ENCODE results near the gene CARD10. TPM values are rescaled to one million over a fixed set of nuclear protein-coding genes. Genes with fewer than 3 reads are reported as not detected.

CARD10 gene
- under 1 TPM in 1 of 2 experiments, not detected in 1; 0.29 TPM for total RNA-seq

DNA sequence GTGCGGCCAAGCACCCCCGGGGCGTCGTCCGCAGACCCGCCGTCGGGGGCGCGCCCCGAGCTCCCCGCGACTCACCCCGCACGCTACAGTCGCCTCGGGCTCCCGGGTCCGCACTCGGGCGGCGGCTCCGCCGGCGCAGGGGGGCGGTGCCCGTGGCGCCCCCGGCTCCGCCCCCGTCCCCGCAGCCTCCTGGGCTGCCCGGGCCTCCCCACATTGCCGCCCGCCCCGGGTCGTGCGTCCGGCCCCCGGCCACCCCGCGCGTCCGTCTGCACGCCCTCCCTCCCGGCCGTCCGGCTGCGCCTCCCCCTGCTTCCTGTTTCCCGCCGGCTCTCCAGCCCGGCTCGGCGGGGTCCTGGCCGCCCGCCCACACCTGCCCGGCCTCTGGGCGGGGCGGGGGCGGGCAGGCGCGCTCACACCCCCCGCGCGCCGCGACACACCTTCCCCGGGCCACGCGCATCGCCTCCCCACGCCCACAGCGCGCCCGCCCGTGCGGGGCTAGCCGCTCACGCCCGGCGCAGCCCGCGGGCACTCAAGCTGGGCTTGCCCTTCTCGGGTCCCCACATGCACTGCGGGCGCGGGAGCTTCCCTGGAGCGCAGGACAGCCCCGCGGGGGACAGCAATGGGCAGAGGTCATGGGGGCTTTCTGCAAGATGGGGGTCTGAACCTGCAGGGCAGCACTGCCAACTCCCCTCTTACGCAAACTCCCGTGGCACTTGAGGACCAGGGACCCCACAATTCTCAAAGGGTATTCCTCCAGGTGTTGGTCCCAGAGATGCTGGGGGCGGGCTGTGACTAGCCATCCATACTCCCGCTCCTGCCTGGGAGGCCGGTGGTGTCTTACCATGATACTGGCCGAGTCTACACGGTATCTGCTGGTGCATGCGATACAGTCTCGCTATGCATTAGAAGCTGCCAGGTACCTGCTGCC, at the start of gene CARD10:
TSS of gene CARD10 (minus strand) at position 148 of the 928 bp plus-strand sequence. CDS start 215 bp downstream, outside the sequence.
- ChIA-PET POLR2A (no interaction called here), CTCF (interaction anchor here (0.7 kb wide), 2 partner anchors 162 to 383 kb away, joined by 3 read pairs; no protein-coding TSS in a partner anchor)

DNA sequence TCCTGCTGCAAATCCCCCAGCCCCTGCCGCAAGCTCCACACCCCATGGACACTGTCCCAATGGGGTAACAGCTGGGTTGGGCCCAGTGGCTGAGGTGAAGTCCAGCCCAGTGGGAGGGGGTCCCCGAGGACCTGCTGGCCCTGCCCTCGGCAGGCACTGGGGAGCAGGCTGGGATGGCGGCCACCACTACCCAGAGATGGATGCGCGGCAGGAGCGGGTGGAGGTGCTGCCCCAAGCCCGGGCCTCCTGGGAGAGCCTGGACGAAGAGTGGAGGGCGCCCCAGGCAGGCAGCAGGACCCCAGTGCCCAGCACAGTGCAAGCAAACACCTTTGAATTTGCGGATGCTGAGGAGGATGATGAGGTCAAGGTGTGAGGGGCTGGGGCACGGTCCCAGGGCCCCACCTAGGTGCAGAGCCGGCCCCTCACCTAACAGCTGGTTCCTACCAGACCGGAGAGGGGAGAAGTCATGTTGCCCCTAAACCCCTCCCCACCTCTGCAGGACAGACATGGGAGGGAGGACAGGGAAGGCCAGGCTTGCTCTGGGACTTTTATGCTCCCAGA, 49.3 kb upstream of the CARD10 start:
- ChIA-PET CTCF (interaction anchor here (0.9 to 18.0 kb wide), 5 partner anchors 12 to 96 kb away, joined by 3 to 297 read pairs (median 23); no protein-coding TSS in a partner anchor), POLR2A (interaction anchor here (0.6 kb wide), 1 partner anchor 63 kb away, joined by 8 read pairs; no protein-coding TSS in a partner anchor)

- ChIA-PET POLR2A (interaction anchor here (0.6 kb wide), 1 partner anchor 63 kb away, joined by 8 read pairs; no protein-coding TSS in a partner anchor), CTCF (interaction anchor here (0.9 to 18.0 kb wide), 9 partner anchors 11 to 105 kb away, joined by 3 to 297 read pairs (median 6); partner anchors contain the start of gene GGA1)
Observed at GRCh38 chr22:37568012-37568411, 48.8 kb upstream of the CARD10 start.

DNA sequence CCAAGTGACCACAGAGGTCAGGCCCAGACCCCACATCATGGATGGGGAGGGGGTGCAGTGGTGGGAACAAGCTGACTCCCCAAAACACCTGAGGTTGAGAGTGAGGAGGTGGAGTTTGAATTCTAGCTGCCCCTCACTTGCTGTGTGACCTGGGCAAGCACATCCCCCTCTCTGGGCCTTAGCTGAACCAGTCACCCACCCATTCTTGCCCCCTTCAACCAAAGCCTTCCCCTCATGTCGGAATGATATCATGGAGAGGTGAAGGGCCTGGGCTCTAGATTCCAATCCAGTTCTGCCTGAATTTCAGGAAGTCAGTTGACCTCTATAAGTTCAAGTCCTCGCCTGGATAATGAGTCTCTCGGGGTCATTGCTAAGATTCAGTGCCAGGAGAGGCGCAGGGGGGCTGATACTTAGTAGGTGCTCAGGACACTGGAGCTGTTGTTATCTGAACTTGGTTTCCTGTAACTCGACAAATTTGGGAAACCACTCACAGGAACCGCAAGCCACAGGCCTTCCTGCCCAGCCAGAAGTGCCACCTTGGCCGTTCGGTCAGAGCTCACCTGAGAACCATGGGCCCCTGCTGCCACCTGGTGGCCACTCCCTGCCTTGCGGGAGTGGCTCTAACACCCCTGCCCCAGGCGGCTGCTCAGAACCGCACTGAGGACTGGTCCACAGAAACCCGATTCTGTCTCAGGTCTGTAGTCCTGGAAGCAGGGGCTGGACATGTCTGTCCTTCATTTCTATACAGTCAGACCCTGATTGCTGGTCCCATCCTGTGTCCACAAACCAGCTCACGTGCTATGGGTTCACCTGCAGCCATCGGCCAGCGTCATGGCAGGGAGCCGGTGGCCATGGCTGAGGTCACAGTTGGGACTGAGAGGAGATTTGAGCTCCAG, 47.9 kb upstream of the CARD10 start:
- CTCF ChIA-PET, result interaction anchor here (0.8 to 18.0 kb wide), 21 partner anchors 11 to 257 kb away, joined by 3 to 297 read pairs (median 5); partner anchors contain the start of genes GGA1 and LGALS2
- POLR2A ChIA-PET, result interaction anchor here (0.6 to 1.2 kb wide), 6 partner anchors 18 to 324 kb away, joined by 3 to 5 read pairs (median 4); partner anchors contain the start of gene RAC2

DNA sequence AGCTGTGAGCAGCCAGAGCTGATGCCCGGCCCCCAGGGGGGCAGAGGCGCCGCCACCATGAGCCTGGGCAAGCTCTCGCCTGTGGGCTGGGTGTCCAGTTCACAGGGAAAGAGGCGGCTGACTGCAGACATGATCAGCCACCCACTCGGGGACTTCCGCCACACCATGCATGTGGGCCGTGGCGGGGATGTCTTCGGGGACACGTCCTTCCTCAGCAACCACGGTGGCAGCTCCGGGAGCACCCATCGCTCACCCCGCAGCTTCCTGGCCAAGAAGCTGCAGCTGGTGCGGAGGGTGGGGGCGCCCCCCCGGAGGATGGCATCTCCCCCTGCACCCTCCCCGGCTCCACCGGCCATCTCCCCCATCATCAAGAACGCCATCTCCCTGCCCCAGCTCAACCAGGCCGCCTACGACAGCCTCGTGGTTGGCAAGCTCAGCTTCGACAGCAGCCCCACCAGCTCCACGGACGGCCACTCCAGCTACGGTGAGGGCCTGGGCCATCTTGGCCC, 47.2 kb upstream of the CARD10 start:
- ChIA-PET CTCF (interaction anchor here (0.7 to 18.0 kb wide), 18 partner anchors 10 to 235 kb away, joined by 3 to 297 read pairs (median 5); partner anchors contain the start of genes GGA1 and LGALS2), POLR2A (interaction anchor here (0.6 to 1.2 kb wide), 5 partner anchors 17 to 323 kb away, joined by 3 to 5 read pairs (median 3); partner anchors contain the start of gene RAC2)

GRCh38 chr22:37565830-37566229, 46.6 kb upstream of the CARD10 start:
- ChIA-PET POLR2A (interaction anchor here (0.6 to 1.1 kb wide), 3 partner anchors 16 to 322 kb away, joined by 3 read pairs; partner anchors contain the start of gene RAC2), CTCF (interaction anchor here (0.7 to 18.0 kb wide), 12 partner anchors 9 to 235 kb away, joined by 3 to 297 read pairs (median 6); partner anchors contain the start of gene GGA1)

- ChIA-PET POLR2A (no interaction called here), CTCF (interaction anchor here (1.0 to 18.0 kb wide), 4 partner anchors 19 to 94 kb away, joined by 3 to 297 read pairs (median 12); no protein-coding TSS in a partner anchor)
Observed at GRCh38 chr22:37564111-37564711, 45.0 kb upstream of the CARD10 start.

DNA sequence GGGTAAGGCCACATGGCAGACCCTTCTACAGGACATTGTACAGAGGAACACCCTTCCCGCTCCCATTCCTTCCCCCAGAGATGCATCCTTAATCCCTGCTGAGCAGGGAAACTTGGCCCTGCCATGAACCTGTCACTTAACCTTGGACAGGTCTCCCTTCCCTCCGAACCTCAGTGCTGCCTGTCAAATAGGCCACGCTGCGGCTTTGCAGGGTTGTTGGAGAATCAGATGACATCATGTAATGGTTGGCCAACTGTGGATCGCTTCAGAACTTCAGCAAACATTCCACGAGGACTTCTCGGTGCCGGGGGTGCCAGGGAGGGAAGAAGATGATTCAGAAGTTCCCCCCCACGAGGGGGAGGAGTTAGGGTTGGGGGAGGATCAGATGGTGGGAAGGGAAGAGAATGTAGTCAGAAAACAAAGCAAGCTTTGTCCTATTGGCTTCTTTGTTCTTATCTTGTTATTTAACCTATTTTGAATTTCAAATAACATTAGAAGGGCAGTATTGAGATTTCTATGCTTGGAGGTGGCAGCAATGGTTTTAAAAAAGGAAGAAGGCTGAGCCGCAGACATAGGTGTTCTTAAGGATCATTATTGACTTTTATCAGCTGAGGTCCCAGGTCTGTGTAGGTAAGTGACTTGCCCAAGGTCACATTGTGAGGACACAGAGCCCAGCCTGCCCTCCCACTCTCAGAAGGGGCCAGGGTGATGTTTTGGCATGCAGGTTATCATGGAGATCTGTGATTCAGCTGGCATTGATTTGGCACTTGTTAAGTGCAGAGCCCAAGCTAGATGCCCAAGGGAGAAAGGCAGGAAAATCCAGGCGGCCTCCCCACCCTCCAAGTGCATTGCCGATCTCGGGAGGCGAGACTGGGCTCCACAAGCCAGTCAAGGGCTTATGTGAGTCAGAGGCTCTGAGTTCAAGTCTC, 44.2 kb upstream of the CARD10 start:
- ChIA-PET POLR2A (no interaction called here), CTCF (interaction anchor here (1.6 to 18.0 kb wide), 3 partner anchors 18 to 44 kb away, joined by 5 to 297 read pairs (median 18); no protein-coding TSS in a partner anchor)

DNA sequence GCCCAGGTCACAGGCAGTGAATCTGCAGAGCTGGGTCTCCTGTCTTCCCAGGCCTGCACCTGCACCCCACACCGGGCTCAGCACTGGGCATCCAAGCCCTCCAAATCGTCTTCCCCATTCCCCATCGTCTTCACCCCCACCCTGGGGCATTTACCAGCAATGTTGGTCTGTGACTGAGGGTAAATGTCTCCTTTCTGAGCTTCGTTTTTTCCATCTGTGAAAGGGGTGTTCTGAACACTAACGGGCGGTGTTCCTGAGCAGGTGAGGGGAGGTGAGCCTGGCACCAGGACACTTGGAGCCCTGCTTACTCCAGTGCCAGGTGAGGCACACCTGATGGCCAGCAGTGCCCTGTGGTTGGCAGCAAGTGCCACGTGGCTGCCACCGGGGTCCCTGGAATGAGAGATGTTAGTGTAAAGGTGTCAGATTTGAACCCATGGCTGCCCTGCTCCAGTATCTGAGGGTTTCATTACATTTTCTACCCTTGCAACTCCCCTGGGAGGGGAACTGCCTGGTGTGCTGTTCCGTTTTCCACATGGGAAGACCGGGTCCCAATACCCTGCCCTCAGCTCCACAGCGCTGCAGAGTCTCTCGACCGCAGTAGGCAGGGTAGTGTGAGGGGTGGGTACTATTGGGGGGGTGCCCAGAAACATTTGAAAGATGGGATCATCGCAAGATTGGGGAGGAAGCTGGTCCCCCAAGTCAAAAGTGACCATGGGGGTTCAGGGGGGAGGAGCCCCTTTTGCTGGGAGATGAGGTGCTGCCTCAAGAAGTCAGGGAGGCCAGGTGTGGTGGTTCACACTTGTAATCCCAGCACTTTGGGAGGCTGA, 43.0 kb upstream of the CARD10 start:
- CTCF ChIA-PET, result interaction anchor here (0.9 to 18.0 kb wide), 10 partner anchors 11 to 71 kb away, joined by 3 to 297 read pairs (median 4); no protein-coding TSS in a partner anchor
- POLR2A ChIA-PET, result interaction anchor here (0.6 kb wide), 1 partner anchor 130 kb away, joined by 5 read pairs; no protein-coding TSS in a partner anchor

- POLR2A ChIA-PET, result no interaction called here
- CTCF ChIA-PET, result interaction anchor here (0.9 to 18.0 kb wide), 9 partner anchors 12 to 71 kb away, joined by 3 to 297 read pairs (median 4); no protein-coding TSS in a partner anchor
Observed at GRCh38 chr22:37561212-37562048, 42.2 kb upstream of the CARD10 start.

DNA sequence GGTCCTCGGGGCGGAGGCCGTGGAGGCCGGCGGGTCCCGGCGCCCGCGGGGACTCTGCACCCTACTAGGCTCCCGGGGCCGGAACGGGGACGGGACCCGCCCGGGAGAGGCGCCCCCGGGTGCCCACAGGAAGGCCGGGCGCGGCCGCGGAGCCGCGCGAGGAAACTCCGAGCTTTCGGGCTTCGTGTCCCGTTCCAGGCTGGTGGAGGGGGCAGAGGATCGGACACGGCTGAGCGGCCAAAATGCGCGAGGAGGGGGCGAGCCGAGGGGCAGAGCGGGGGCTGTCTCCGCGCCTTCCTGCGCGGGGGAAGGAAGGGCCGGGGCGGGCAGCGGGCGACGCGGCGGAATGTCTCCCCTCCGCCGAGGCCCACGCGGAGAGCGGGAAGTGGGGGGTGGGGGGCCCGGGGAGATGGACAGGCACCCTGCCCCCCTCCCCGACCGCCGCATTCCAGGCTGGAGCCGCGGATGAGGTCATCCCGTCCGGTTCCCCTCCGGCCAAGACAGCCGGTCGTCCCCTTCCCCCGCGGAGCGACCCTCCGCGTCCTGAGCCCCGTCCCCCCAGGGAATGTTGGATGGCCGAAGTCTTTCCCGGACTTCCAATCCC, 41.5 kb upstream of the CARD10 start:
- CTCF ChIA-PET, result interaction anchor here (0.6 to 18.0 kb wide), 4 partner anchors 16 to 72 kb away, joined by 3 to 297 read pairs (median 10); no protein-coding TSS in a partner anchor
- POLR2A ChIA-PET, result no interaction called here

- CTCF ChIA-PET, result interaction anchor here (0.6 to 18.0 kb wide), 3 partner anchors 15 to 49 kb away, joined by 3 to 297 read pairs (median 18); no protein-coding TSS in a partner anchor
- POLR2A ChIA-PET, result no interaction called here
Observed at GRCh38 chr22:37559901-37560607, 40.8 kb upstream of the CARD10 start, which contains the start of gene CDC42EP1. TSS of gene CDC42EP1 (plus strand) at chr22:37560480. CDS start at chr22:37566350, 5,870 bp downstream.

- CTCF ChIA-PET, result interaction anchor here (18.0 kb wide), 1 partner anchor 15 kb away, joined by 297 read pairs; no protein-coding TSS in a partner anchor
- POLR2A ChIA-PET, result no interaction called here
Observed at GRCh38 chr22:37559521-37559900, 40.3 kb upstream of the CARD10 start.
